ENCODE results near the gene CYB561D1.
"Not testable (repeated sequence)": the region's sequence is repeated elsewhere in the genome, so short reads cannot be mapped to it uniquely, and the experiment has no call there.

Gene CYB561D1, protein sequence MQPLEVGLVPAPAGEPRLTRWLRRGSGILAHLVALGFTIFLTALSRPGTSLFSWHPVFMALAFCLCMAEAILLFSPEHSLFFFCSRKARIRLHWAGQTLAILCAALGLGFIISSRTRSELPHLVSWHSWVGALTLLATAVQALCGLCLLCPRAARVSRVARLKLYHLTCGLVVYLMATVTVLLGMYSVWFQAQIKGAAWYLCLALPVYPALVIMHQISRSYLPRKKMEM

DNA sequence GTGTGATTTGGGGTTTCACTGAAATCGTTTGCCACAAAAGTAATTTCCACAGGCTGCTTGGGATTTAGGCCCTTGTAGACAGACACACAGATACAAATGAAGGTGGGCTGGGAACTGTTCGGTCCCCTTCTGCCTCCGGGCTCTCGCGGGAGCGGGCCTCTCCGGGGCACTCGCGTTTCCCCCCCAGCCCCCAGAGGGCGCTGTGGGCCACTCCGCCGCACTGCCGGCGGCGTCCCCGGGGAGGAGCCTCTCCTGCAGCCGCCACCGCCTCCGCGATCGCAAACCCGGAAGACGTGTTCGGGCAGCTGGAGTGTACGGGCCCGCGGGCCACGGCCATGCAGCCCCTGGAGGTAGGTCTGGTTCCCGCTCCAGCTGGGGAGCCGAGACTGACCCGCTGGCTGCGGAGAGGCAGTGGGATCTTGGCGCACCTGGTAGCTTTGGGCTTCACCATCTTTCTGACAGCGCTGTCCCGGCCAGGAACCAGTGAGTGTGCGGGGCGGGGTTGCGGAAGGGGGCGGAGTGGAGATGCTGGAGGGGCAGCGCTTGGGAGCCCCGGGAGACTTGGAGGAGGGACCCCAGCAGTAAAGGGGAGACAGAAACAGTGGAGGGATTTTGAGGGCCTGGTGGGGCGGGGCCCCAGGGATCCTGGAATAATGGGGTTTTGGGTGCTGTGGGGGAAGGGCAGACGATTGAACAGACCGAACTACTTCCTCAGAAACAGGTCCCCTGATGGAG lies at the start of gene CYB561D1:
TSS of gene CYB561D1 (plus strand) at position 290 of the 735 bp plus-strand sequence. CDS start at position 336, 46 bp downstream.
- no peak for FAIRE-seq

DNA sequence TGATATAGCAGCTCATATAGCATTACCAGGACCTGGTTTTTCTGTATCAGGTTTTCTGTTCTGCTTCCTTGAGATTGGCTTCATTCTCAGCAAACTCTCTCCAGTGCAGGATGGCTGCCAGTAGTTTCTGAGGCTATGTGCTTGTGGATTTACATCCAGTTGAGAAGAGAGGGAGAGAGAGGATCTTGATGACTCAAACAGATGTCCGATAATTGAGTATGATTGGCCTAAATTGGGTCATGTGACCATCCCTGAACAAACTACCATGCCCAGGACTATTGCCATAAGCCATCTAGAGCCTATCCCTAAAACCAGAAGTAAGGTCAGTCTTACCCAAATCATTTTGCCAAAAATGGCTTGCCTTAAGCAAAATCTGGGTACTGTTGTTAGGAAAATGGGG lies 49.5 kb upstream of the CYB561D1 start:
- FAIRE-seq = no peak

DNA sequence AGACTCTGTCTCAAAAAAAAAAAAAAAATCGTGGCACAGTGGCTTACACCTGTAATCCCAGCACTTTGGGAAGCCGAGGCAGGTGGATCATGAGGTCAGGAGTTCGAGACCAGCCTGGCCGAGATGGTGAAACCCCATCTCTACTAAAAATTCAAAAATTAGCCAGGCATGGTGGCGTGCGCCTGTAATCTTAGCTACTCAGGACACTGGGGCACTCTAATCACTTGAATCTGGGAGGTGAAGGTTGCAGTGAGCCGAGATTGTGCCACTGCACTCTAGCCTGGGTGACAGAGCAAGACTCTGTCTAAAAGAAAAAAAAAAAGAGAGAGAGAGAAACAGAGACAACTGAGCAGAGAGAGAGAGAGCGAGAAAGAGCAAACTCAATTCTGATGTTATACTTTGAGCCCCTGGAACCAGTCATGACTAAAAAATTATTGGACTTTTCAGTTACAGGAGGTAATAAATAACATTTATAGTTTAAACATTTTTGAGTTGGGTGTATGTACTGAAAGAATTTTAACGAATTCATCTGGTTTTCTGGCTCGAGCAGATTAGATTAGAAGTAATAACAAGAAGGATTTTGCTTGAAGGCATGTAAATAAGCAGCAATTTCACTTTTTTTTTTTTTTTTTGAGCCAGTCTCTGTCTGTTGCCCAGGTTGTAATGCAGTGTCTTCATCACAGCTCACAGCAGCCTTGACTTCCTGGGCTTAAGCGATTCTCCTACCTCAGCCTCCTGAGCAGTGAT lies 47.8 kb upstream of the CYB561D1 start:
- not testable (repeated sequence) for FAIRE-seq

DNA sequence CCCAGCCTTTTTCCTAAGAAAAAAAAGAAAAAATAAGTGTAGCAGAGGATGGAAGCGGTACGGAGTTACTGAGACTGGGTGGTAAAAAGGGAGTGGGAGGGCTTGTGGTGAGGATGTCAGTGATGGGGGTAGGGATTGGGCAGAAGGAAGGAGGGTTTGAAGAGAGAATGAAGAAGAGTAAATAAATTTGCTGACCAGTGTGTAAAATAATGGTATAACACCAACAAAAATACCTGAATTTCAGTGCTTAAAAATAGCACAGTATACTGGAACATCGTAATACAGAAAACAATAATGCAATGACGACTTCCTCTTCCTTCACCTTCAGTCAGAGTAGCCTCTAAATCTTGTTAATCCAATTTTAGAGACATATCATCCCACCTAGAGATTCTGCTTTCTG lies 46.4 kb upstream of the CYB561D1 start:
- no peak for FAIRE-seq

DNA sequence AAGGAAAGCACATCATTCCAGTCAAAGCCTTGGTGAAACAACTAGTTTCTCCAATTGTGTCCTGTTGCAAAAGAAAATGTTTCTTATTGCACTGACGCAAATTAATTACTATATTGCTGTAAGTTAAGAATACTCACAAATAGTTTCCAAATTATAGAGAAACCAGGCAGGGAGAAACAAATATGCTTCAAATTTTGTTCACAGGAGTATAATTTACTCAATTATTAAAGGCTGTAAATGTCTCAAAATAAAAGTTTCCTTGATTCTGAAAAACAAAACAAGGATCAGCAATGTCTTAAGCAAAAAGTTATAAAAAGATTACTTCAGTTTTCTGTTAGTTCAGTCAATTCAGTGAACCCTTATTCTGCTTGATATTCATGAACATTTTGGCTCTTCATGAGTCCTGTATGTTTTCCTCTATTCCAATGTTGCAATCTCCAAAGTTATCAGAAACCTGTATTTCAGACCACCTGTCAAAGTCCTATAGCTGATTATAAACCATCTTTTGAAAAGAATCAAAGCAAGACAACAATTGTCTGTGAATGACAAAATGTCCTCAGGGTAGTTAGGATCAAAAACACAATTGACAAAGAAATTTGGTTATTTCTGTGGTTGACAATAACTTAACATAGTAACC lies 39.3 kb upstream of the CYB561D1 start:
- no peak for FAIRE-seq

DNA sequence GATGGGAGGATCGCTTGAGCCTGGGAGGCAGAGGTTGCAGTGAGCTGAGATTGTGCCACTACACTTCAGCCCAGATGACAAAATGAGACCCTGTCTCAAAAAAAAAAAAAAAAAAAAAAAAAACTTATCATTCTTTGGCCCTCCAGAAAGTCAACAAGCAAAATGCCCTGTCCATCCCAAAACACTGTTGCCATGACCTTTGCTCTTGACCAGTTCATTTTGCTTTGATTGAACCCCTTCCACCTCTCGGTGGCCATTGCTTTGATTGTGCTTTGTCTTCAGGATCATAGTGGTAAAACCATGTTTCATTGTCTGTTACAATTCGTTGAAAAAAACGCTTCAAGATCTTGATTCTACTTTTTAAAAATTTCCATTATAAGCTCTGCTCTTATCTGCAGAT lies 36.1 kb upstream of the CYB561D1 start:
- no peak for FAIRE-seq

DNA sequence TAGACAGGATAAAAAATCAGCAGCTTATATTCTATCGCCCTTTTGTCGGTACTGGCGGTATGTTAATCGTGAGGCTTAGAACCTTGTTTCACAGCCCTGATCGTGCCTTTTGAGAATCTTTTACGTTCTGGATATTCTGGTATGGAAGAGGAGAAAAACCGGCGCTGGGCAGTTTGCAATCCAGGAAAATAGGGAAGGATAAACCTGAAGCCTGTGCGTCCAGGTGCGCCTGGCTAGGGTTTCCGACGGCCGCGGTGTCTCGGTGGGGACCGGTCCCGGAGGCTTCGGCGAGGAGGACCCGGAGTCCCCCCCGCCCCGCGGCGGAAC lies 27.8 kb upstream of the CYB561D1 start:
- no peak for FAIRE-seq

DNA sequence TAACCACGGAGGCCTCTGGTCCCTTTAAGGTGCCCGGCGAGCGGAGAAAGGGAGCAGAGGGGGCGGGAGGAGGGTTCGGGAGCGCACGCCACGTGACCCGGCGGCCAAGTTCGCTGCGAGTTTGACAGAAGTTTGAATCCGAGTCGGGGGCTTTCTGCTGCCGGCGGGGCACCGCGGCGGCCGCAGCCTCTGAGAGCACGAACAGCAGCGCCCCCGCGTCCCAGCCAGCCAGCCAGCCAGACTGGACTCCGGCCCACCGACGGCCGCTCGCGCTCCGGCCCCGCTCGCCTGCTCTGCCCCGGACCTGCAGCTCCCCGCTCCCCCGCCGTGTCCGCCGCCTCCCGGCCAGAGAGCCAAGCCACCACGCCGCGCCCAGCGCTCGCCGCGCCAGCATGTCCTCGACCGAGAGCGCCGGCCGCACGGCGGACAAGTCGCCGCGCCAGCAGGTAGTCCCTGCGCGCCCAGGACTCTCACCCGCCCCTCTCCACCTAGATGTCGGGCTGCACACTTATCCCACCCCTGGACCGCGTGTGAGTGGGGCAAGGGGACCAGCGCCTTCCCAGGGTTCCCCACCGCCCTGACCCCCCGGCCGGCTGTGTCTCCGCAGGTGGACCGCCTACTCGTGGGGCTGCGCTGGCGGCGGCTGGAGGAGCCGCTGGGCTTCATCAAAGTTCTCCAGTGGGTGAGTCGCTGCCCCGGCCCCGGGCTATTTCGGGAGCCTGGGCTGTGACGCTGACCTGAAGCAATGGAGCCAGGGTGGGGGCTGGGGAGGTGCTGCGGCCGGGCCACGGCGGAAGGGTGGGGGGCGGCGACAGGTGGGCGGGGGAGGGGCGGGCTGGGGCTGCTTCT lies 27.2 kb upstream of the CYB561D1 start, which contains the start of gene SYPL2:
TSS of gene SYPL2 (plus strand) at position 95 of the 849 bp plus-strand sequence. CDS start at position 393, 298 bp downstream.
- FAIRE-seq = no peak

DNA sequence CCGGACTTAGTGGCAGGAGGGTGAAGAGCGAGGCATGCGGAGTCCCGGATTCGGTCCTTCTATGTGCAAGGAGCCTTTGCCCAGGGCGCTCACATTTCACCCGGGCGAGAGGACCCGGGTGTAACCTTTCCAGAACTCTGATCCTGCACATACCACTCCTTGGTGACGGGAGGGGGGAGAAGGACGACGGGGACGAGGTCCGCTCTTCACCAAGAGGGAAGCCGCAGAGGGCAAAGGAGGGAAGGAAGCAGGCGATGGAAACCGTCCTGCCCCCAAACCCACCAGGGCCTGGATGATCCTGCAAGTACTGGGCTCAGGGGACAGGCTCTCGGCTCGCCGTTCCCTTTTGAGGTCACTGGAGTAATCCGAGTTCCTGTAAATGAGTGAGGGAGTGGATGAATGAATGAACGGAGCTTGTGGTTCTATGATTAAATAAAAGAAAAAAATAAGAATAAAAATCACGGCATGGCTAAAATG lies 26.6 kb upstream of the CYB561D1 start:
- FAIRE-seq = no peak

DNA sequence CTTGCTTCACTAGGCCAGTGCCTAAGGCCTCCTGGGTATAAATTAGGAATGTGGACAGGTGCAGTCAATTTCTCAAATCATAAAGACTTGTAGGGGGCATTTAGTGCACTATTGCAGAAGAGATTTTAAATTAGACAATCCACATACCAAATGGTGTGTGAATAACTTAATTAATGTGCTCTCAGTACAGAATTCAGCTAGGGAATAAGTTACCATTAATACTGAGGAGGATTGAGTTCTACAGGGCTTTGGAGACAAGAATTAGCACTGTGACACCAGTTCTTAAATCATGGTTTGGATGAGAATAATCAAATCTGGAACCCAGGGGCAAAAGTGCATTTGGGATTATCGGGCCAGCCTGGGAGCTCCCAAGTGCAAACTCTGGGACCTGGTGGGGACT lies 25.8 kb upstream of the CYB561D1 start:
- FAIRE-seq = no peak

DNA sequence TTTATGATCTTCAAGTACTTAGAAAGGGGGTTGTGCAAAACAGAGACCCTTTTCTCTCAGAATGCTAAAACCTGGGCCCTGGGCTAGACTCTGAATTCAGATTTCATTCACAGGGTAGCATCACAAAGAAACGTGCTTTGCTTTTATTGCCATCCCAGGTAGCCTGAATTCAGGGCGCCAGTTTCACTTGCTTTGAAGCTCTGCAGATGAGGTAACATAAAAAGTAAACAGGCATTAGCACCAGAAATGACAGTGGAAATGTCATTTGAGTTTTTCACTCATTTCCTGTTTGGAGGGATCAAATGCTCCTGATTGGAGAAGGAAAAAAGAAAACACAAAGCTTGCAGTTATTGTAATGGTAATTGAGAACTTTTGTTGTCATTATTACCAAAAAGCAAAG lies 25.0 kb upstream of the CYB561D1 start:
- no peak for FAIRE-seq

DNA sequence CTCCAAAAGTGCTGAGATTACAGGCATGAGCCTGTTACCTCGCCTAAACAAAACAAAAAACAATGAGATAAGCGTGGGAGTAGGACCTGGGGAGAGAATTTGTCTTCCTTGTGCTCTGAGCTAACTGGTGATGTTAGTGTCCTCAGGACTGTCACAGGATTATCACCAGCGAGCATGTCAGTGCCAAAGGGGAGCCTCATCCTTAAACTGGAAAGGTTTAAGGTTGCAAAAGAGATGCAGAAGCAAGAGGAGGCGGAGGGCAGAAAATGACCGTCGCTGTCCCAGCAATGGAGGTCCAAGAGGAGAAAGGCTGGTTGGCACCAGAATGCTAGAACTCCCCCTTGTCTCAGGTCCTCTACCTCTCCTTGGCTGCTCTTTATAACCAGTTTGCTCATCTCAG lies 23.6 kb upstream of the CYB561D1 start:
- no peak for FAIRE-seq

DNA sequence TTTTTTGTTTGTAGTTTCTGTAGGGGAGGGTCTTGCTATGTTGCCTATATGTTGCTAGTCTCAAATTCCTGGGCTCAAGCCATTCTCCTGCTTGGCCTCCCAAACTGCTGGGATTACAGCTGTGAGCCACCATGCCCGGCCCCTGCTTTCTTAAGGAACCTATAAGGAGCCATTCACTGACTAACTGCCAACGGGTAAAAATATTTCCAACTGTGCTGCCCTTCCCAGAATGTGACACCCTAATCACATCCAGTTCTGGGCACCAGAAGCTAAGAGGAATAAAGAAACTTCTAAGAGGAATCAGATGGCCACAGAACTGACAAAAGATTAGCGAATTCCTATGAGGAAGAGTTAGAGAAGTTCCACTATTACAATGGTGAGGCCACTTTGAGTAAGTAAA lies 21.1 kb upstream of the CYB561D1 start:
- FAIRE-seq = no peak

DNA sequence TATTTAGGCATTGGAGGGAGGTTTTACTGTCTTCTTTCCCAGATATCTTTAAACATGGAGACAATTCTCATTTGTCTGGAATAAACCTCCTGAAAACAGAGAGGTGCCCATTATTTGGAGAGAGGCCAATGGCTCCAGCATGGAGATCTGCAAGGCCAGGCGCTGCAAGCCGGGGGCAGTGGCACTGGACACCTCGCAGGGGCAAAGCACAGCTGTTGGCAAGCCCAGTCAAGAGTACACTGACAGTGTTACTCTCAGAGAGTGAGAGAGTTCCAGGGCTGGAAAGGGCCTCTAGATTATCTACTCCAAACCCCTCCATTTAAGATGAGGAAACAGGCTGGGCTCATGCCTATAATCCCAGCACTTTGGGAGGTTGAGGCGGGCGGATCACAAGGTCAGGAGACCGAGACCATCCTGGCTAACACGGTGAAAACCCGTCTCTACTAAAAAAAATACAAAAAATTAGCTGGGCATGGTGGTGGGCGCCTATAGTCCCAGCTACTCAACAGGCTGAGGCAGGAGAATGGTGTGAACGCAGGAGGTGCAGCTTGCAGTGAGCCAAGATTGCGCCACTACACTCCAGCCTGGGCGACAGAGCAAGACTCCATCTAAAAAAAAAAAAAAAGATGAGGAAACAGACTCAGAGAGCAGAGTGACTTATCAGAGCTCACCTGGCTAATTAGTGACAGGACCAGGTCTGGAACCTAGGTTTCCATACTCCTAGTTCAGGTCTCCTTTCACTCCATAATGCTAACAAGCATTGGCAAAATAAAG lies 20.4 kb upstream of the CYB561D1 start:
- not testable (repeated sequence) for FAIRE-seq

DNA sequence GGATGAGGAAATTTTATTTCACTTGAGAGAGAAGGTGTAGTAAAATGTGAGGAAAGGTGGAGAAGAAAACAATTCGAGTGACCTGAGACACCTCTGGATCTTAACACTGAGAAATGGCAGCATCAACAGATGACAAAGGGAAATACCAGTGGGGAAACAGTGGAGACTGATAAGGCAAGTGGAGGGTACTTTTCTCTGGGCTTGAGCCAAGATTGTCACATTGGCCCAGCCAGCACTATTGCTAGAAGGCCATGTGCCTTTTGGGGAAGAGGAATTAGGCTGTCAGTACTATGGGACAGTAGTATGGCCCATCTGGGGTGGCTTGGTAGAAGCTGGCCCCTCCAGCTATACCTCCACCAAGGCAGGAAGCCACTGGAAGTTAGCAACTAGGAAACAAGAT lies 19.2 kb upstream of the CYB561D1 start:
- FAIRE-seq = no peak

DNA sequence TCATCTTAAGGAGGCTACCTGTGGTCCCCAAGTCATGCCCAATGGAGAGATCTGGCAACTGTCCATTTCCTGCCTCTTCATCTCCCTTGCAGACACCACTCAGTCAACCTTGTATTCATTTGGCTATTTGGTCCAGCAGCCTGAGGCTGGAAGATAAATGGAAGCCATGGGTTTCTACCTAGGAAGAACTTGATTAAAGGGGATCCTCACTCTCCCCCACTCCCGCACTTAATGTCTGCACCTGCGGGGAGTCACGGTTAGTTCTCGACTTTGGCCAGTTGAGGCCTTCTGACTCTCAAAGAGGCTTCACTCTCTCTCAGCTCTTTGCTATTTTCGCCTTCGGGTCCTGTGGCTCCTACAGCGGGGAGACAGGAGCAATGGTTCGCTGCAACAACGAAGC lies 18.6 kb upstream of the CYB561D1 start:
- FAIRE-seq = no peak

DNA sequence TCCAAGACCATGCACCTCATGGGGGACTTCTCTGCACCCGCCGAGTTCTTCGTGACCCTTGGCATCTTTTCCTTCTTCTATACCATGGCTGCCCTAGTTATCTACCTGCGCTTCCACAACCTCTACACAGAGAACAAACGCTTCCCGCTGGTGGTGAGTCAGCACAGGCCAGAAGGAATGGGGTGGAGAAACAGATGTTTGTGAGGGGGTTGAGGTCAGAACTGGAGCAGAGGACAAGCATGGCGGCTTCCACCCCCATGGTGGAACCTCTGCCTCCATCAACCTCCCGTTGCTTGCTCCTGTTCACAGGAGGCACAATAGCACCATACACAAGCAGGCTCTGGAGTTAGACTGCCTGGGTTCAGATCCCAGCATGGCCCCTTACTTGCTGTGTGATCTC lies 17.1 kb upstream of the CYB561D1 start:
- no peak for FAIRE-seq

DNA sequence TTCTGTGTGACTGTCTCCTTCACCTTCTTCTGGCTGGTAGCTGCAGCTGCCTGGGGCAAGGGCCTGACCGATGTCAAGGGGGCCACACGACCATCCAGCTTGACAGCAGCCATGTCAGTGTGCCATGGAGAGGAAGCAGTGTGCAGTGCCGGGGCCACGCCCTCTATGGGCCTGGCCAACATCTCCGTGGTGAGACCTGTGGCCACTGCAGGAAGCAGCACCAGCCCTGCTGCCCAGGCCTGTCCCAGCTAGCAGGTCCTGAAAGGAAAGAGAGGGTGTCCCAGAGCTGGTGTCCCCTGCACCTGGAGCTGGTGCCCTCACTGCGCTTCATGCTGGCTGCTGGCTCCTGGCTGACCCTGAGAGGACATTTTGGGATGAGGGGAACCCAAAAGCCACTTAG lies 16.1 kb upstream of the CYB561D1 start:
- no peak for FAIRE-seq

DNA sequence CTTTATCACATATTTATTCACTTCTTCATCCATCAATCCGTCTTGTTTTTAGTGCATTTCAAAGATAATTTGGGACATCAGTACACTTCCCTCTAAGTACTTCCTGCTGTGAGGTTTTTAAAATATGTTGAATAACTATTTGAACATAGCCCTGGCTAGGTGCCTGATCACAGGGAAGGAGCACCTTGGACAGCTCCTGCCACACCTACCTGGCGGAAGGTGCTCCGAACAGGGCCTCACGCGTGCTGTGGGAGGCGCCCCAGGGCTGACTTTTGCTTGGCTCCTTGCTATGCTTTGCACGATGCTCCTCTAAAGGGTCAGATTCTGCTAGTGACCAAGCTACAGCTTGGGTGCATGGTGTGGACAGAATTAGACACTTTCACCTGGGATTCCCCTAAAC lies 15.1 kb upstream of the CYB561D1 start:
- FAIRE-seq = no peak

DNA sequence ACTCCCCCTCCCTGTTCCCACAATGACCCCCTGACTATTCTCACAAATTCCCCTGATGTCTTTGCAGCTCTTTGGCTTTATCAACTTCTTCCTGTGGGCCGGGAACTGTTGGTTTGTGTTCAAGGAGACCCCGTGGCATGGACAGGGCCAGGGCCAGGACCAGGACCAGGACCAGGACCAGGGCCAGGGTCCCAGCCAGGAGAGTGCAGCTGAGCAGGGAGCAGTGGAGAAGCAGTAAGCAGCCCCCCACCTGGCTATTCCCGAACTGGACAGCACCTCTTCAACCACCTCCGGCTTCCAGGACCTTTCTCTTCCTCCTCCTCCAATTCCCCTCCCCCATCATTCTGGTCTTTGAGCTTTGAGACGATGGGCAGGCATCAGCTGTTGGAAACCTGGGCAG lies 14.6 kb upstream of the CYB561D1 start:
- no peak for FAIRE-seq

DNA sequence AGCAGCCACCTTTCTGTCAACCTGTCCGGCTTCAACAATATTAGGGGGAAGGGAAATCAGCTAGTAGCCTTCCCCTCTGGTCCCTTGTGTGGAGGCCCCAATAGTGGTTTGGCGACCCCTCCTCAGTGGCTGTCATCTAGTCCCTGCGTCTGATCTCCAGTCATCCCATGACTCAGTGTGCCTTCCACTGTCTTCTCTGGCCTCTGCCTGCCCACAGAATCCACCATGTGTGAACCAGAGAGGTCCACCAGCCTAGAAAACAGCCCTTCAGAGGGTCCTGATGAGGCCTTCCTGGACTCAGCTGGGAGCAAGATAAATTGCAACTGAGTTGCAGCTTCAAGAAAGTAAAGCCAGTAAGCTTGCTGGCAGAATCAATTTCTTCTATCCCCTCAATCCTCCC lies 14.0 kb upstream of the CYB561D1 start:
- FAIRE-seq = no peak

DNA sequence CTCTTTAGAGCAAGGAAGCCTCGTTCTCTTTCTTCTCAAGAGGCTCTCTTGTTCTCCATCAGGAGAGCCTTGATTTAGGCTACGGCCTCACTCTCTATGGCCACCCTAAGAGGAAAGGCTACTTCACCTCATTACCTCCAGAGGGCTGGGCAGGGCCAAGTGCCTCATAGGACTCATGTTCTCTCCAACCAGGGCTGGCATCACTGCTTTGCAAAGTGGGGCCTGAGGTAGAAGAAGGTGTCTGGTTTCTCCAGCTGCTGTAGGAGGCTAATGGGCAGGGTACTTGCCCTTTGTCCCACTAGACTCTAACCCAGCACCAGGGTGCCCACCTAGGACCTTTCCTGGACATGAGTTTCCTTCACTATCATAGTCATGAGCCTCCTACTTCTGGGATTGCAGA lies 12.2 kb upstream of the CYB561D1 start:
- FAIRE-seq = no peak
